ENCODE results near the gene WDR27. TPM values are rescaled to one million over a fixed set of nuclear protein-coding genes. Genes with fewer than 3 reads are reported as not detected.
"Not testable (repeated sequence)": the region's sequence is repeated elsewhere in the genome, so short reads cannot be mapped to it uniquely, and the experiment has no call there.

WDR27 gene
- total and polyA plus RNA-seq, 7 donors, result 1.2 to 46.0 (median 20.0) TPM

- 91% methylated on average over 2 of the region's 2 CpGs for WGBS, 2 donors
- peak in 2 of 4 experiments; percentile 27 to 51 for TF ChIP-seq CTCF (IDR thresholded peaks at IDR 0.05)
- no peak for TF ChIP-seq EP300 (IDR thresholded peaks at IDR 0.05)
- Histone ChIP-seq H3K36me3 (no peaks in the 10 kb centered on the region), H3K27me3 (no peaks in the 10 kb centered on the region), H3K4me3 (no peak overlapping the region), H3K27ac (no peak overlapping the region), H3K4me1 (peaks cover 0 to 7% (median 3%) of the 10 kb centered on the region in 4 donors), H3K9me3 (peaks cover 0 to 11% (median 7%) of the 10 kb centered on the region in 4 donors)
- no peak for DNase-seq
- intact Hi-C loops (cut with DNase I), result loop anchor here (1.0 to 10.0 kb wide), 6 partner anchors 305 to 1365 kb away; no protein-coding TSS in a partner anchor
Observed at GRCh38 chr6:169520104-169520503, 181.7 kb downstream of the WDR27 start.

GRCh38 chr6:169518451-169518850 is 183.4 kb downstream of the WDR27 start:
- peaks cover 0 to 11% (median 7%) of the 10 kb centered on the region in 4 donors for H3K9me3 ChIP-seq
- no peak overlapping the region for H3K4me3 ChIP-seq
- H3K27ac ChIP-seq, result no peak overlapping the region
- H3K36me3 ChIP-seq, result no peaks in the 10 kb centered on the region
- DNase-seq, result no peak
- intact Hi-C loops (cut with DNase I), result no loop called here
- no peak for TF ChIP-seq POLR2A (IDR thresholded peaks at IDR 0.05)
- no peak for TF ChIP-seq CTCF (IDR thresholded peaks at IDR 0.05)
- TF ChIP-seq EP300 (IDR thresholded peaks at IDR 0.05), result no peak
- TF ChIP-seq POLR2AphosphoS5 (IDR thresholded peaks at IDR 0.05), result no peak
- no peaks in the 10 kb centered on the region for H3K27me3 ChIP-seq
- peaks cover 0 to 7% (median 3%) of the 10 kb centered on the region in 4 donors for H3K4me1 ChIP-seq

- no peak for DNase-seq
- Histone ChIP-seq H3K27ac (no peak overlapping the region), H3K27me3 (no peaks in the 10 kb centered on the region), H3K9me3 (peaks cover 0 to 6% (median 4%) of the 10 kb centered on the region in 4 donors), H3K36me3 (no peaks in the 10 kb centered on the region), H3K4me1 (no peaks in the 10 kb centered on the region), H3K4me3 (no peak overlapping the region)
- intact Hi-C loops (cut with DNase I), result no loop called here
- TF ChIP-seq EP300 (IDR thresholded peaks at IDR 0.05), result no peak
- no peak for TF ChIP-seq POLR2AphosphoS5 (IDR thresholded peaks at IDR 0.05)
- no peak for TF ChIP-seq CTCF (IDR thresholded peaks at IDR 0.05)
- no peak for TF ChIP-seq POLR2A (IDR thresholded peaks at IDR 0.05)
- 24 to 69% methylated on average over 3 of the region's 3 CpGs for WGBS, 2 donors
Observed at GRCh38 chr6:169513478-169514193, 188.2 kb downstream of the WDR27 start.

GRCh38 chr6:169511785-169512184 is 190.0 kb downstream of the WDR27 start:
- H3K4me1 ChIP-seq; H3K9me3 ChIP-seq; H3K27me3 ChIP-seq; H3K4me3 ChIP-seq; DNase-seq; intact Hi-C loops (cut with DNase I); H3K27ac ChIP-seq; H3K36me3 ChIP-seq: not testable (repeated sequence)

GRCh38 chr6:169510871-169511270 is 191.0 kb downstream of the WDR27 start:
- 62 to 66% methylated on average over 1 of the region's 1 CpG for WGBS, 2 donors
- no peak for DNase-seq

More at GRCh38 chr6:169510871-169511270, 191.0 kb downstream of the WDR27 start:
- intact Hi-C loops (cut with DNase I), result no loop called here
- Histone ChIP-seq H3K27me3 (no peaks in the 10 kb centered on the region), H3K4me1 (no peaks in the 10 kb centered on the region), H3K27ac (no peak overlapping the region), H3K36me3 (no peaks in the 10 kb centered on the region), H3K4me3 (no peak overlapping the region), H3K9me3 (no peaks in the 10 kb centered on the region)
- TF ChIP-seq POLR2AphosphoS5 (IDR thresholded peaks at IDR 0.05), result no peak
- TF ChIP-seq POLR2A (IDR thresholded peaks at IDR 0.05), result no peak
- no peak for TF ChIP-seq CTCF (IDR thresholded peaks at IDR 0.05)
- no peak for TF ChIP-seq EP300 (IDR thresholded peaks at IDR 0.05)

Measured in sigmoid colon (tissue), 7 donors.